ENCODE data around the gene ANKRD24. TPM values are rescaled to one million over a fixed set of nuclear protein-coding genes. Genes with fewer than 3 reads are reported as not detected.
"Not testable (repeated sequence)": the region's sequence is repeated elsewhere in the genome, so short reads cannot be mapped to it uniquely, and the experiment has no call there.

ANKRD24 gene
- total RNA-seq, 1 experiment from 2014 or later, result 0.20 TPM

DNA sequence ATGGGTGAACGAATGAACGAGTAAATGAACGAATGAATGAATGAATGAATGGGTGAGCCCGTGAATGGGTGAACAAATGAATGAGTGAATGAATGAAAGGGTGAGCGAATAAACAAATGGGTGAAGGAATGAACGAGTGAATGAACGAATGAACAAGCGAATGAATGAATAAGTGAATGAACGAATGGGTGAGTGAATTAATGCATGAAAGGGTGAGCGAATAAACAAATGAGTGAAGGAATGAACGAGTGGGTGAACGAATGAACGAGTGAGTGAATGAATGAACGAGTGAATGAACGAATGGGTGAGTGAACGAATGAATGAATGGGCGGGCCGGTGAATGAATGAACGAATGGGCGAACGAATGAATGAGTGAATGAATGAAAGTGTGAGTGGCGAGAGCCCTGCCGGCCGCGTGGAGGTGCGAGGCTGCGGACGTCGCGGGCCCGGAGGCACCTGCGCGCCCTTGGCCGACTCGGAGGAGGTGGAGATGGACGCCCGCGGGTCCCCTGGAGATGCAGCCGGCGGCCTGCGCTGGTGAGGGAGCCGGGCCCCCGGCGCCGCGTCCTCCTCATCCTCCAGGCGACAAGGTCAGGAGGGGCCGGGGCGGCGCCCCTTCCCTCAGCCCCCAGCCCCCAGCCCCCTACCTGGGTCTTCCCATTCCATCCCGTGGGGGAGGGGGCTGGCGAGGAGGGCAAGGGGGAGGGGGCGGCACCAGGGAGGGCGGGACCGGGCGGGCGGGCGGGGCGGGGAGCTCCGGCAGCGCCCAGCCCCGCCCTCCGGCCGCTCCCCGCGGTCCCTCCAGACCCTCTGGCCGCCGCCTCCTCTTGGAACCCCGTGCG lies 15.4 kb downstream of the ANKRD24 start:
- DNase-seq (ENCODE audit: low spot score), result no peak

DNA sequence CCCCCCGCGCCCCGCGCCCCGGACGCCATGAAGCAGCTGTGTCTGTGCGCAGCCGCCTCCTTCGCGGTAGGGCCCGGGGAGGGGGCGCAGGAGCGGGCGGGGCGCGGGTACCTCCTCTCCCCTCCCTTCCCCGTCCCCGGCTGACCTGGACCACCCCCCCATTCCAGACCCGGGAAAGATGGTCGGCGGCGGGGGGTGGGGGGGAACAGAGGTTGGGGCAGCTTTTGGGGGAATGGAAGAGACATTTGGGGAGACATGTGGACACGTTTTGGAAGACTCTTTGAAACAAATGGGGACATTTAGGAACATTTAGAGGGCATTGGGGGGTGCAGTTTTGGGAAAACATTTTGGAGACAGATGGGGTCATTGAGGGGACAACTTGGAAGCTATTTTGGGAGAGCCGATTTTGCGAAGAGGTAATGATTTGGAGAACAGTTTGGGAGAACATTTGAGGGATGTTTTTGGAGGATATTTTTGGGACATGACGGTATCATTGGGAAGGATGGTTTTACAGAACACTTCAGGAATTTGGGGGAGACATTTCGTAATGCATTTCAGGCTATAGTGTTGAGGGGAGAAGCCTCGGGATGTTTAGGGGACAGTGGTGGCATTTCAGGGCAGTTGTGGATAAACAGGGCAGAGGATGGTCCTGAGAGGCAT lies 16.1 kb downstream of the ANKRD24 start:
- DNase-seq (ENCODE audit: low spot score), result no peak

DNA sequence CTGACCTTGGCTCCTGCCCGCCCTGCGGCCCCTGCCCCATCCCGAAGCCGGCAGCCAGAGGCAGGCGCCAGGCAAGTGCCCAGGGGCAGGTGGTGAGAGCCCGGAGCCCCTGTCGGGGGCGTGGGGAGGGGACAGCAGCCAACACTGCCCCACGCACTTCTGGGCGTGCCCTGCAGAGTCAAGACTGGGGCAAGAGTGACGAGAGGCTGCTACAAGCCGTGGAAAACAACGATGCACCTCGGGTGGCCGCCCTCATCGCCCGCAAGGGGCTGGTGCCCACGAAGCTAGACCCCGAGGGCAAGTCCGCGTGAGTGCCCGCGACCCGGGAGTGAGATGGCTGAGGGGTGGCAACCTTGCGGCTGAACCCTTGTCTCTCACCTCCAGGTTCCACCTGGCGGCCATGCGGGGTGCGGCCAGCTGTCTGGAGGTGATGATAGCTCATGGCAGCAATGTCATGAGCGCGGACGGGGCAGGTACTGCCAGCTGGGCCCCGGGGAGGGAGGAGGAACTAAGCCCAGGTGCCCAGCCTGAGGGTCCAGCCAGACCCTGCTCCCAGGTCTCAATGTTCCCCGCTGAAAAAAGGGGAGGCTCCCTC lies 17.3 kb downstream of the ANKRD24 start:
- peak; percentile 25 for DNase-seq (ENCODE audit: low spot score)

DNA sequence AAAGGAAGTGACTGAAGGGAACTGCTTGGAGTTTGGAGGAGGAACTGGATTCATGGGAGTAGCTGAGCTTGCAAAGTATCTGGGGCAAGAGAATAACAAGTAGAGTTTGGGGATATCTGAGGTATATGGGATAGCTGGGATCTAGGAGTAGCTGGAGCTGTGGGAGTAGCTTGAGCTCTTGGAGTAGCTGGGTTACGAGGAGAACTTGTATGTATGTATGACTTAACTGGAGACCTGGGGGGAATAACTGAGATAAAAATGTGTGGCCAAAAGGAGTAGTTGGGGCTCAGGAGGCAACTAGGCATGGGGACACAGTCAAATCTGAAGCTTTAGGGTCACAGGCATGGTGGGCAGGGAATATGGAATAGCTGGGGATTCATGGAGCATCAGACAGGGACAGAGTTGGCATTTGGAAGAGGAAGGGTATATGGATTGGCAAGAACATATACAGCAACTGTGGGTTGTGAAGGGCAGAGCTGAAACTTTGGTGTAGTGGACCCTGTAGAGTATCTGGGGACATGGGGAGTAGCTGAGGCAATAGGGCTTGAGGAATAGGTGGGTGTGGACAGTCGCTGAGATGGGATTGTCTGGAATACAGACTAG lies 18.6 kb downstream of the ANKRD24 start:
- no peak for DNase-seq (ENCODE audit: low spot score)

DNA sequence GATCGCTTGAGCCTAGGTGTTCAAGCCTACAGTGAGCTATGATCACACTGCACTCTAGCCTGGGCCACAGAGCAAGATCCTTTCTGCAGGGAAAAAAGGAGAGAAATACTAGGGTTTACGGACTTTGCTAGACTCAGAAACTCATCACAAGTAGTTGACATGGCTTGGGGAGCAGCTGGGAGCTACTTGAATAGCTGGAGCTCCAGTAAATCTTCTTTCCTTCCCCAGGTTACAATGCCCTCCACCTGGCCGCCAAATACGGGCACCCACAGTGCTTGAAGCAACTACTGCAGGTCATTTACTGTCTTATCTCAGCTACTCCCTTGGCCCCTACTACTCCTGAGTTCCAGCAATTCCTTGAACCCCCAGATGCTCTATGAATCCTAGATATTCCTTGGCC lies 19.3 kb downstream of the ANKRD24 start:
- DNase-seq (ENCODE audit: low spot score), result no peak

DNA sequence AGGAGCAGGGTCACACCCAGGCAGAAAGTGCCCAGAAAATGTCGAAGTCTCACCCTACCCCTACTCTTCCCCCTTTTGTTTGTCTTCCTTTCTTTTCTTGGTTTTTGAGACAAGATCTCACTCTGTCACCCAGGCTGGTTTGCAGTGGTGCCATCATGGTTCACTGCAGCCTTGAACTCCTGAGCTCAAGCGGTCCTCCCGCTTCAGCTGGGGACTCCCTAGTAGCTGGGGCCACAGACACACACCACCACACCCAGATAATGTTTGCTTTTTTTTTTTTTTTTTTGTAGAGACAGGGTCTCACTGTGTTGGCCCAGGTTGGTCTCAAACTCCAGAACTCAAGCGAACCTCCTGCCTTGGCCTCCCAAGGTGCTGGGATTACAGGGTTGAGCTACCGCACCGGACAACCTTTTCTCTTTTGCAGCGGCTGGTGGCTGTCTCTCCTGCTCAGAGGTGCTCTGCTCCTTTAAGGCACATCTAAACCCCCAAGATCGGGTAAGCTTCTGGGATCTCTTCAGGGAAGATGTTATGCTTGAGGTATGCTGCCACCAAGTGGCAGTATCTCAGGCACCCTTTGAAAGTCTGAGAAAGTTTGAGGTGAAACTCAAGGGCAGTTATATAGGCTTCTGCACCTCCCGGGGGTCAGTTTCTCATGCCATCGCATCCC lies 24.5 kb downstream of the ANKRD24 start:
- DNase-seq (ENCODE audit: low spot score), result peak; percentile 49

DNA sequence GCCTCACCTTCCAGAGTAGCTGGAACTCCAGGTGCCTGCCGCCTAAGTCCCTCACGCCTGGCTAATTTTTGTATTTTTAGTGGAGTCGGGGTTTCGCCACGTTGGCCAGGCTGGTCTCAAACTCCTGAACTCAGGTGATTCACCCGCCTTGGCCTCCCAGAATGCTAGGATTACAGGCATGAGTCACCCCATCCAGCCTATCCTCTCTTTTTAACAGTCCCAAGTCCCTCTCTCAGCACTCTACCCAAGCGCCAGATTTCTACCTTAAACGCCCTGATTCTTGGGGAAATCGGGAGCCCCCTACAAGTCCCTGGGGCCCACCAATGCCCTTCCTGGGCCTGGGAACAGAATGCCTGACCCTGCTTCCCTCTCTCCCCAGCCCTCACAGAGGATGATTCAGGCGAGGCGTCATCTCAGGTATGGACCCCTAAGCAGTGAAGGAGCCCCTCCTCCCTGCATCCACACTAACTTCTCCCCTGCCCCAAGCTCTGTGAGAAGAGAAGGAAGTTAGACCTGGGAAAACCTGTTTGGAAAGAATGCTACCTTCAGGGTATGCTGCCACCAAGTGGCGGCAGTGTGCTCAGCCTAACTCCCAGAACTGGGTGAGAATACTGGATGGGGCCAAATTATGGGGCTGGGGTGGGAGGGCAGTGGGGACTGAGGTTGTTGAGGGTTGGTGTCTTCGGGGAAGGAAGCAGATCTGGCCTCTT lies 26.1 kb downstream of the ANKRD24 start:
- peak; percentile 68 for DNase-seq (ENCODE audit: low spot score)

DNA sequence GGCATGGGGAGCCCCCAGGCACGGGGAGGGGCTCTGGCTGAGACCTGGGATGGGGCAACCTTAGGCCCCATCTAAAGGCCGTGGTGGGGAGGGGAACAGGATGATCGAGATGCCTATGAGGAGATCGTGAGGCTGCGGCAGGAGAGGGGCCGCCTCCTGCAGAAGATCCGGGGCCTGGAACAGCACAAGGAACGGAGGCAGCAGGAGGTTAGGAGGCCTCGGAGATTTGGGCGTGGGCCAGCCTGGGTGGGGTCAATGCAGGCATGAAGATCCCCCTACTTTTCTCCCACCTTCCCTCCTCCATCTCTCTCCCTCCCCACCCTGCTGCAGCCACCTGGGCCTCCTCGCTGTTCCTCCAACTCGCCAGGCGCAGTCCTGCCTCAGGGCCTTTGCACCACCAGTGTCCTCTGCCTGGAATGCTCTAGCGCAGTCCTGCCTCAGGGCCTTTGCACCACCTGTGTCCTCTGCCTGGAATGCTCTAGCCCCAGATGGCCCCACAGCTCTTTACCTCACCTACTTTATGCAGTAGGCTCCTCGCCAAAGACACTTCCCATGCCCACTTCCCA lies 27.8 kb downstream of the ANKRD24 start:
- no peak for DNase-seq (ENCODE audit: low spot score)

DNA sequence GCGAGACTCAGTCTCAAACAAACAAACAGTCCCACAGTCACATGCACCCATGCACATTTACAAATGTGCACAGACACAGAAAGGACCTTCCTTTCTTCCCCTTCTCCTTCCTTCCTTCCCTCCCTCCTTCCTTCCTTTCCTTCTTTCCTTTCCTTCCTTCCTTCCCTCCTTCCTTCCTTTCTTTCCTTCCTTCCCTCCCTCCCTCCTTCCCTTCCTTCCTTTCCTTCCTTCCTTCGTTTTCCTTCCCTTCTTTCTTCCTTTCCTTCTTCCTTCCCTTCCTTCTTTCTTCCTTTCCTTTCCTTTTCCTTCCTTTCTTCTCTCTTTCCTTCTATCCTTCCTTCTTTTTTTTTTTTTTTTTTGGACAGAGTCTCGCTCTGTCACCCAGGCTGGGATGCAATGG lies 30.6 kb downstream of the ANKRD24 start:
- no peak for DNase-seq (ENCODE audit: low spot score)

DNA sequence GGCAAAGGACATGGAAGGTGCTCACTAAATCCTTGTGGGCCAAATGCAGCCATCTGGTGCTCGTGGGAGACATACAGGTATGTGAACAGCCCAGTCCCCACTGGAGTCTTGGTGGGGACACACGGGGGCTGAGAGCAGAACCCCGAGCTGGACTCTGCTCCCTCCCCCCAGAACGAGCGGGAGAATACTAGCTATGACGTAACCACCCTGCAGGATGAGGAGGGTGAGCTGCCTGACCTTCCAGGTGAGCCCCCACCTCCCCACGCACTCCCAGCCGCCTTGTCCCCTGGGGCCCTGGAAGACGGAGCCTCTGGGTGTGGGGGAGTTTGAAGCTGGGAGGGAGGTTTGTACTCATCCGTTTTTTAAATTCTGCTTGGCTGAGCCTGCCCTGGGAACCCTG lies 33.3 kb downstream of the ANKRD24 start:
- DNase-seq (ENCODE audit: low spot score), result no peak

DNA sequence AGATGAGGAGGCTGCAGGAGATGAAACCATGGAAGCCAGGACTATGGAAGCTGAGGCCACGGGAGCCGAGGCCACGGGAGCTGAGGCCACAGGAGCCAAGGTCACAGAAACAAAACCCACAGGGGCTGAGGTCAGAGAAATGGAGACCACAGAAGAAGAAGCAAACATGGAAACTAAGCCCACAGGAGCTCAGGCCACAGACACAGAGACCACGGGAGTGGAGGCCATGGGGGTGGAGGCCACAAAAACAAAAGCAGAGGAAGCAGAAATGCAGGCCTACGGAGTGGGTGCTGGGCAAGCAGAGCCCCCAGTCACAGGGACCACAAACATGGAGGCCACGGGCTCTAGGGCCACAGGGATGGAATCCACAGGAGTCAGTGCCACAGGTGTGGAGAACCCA lies 34.4 kb downstream of the ANKRD24 start:
- DNase-seq (ENCODE audit: low spot score), result no peak

DNA sequence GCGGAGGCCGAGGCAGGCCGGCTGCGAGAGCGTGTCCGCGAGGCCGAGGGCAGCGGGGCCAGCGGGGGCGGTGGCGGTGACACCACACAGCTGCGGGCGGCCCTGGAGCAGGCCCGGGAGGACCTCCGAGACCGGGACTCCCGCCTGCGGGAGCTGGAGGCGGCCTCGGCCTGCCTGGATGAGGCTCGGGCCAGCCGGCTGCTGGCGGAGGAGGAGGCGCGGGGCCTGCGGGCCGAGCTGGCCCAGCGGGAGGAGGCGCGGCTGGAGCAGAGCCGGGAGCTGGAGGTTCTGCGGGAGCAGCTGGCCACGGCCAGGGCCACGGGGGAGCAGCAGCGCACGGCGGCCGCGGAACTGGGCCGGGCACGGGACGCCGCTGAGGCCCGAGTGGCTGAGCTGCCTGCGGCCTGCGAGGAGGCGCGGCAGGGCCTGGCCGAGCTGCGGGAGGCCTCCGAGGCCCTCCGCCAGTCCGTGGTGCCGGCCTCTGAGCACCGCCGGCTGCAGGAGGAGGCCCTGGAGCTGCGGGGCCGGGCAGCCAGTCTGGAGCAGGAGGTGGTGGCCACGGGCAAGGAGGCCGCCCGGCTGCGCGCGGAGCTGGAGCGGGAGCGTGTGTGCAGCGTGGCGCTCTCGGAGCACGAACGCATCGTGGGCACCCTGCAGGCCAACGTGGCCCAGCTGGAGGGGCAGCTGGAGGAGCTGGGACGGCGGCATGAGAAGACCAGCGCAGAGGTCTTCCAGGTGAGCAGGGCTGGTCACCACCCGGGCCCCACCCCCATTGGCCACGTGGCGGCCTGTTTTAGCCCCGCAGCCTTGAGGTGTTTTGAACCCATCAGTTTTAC lies 35.2 kb downstream of the ANKRD24 start:
- DNase-seq (ENCODE audit: low spot score), result no peak

DNA sequence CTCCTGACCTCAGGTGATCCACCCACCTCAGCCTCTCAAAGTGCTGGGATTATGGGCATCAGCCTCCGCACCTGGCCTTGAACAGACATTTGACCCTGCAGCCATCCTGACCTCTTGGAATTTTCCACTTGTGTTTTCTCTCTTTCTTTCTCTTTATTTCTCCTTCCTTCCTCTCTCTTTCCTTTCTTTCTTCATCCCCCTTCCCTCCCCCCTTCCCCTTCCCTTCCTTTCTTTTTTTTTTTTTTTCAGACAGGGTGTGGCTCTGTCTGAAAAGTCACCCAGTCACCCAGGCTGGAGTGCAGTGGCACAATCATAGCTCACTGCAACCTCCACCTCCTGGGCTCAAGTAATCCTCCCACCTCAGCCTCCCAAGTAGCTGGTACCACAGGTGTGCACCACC lies 36.0 kb downstream of the ANKRD24 start:
- not testable (repeated sequence) for DNase-seq (ENCODE audit: low spot score)

DNA sequence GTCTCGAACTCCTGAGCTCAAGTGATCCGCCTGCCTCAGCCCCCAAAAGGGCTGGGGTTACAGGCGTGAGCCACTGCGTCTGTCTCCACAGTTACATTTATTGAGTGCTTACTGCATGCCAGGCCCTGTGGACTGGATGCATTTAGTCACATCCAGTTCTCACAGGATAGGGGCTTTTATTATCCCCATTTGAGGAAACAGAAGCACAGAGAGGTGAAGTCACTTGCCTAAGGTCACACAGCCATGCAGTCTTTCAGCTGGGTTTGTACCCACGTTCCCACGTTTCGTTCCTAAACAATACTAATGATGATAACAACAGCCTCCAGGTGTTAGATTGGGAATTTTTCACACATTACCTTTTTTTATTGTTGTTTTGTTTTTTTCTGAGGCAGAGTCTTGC lies 37.7 kb downstream of the ANKRD24 start:
- no peak for DNase-seq (ENCODE audit: low spot score)

DNA sequence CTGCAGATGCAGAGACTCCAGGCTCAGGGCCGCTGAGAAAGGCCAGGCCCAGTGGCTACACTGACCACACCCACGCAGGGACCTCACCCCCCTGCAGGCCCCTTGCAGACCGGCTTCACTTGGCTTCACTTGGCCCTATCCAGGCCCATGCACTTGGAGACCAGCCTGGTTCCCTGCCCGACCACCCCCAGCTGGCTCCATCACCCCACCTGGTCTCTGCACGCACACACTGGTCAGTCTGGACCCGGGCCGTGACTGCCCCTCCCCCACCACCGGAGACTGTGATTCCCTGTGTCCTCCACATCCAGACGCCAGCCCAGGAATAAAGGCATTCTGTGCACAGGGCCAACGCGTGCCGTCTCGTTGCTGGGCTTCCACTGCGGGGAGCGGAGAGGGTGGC lies 42.0 kb downstream of the ANKRD24 start:
- DNase-seq (ENCODE audit: low spot score), result no peak

DNA sequence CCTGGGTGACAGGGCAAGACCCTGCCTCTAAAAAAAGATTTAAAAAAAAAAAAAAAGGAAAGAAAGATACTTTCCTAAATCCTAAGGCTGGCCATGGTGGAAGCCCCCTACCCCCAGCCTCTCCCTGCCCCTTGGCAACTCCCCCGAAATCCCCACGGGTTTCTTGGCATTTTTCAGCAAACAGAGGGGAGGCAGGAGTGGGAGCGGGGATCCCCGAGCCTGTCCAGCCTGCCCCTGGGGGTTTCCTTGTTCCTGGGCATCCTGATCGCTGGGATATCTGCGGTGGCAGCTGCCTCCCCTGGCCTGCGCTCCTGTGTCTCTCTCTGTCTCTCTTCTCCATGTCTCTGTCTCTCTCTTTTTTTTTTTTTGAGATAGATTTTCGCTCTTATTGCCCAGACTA lies 43.4 kb downstream of the ANKRD24 start:
- no peak for DNase-seq (ENCODE audit: low spot score)

DNA sequence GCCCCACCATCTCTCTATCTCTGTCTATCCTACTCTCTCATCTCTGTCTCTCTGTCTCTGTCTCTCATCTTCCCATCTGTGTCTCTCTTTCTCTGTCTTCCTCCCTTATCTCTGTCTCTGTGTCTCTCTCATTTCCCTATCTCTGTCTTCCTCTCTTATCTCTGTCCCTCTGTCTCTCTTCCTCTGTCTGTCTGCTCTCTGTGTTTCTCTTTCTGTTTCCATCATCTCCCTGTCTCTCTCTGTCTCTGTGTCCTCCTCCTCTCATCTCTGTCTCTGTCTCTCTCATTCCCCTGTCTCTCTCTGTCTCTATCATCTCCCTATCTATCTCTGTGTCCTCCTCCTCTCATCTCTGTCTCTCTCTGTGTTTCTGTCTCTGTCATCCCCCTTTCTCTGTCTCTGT lies 45.3 kb downstream of the ANKRD24 start:
- DNase-seq (ENCODE audit: low spot score), result no peak

DNA sequence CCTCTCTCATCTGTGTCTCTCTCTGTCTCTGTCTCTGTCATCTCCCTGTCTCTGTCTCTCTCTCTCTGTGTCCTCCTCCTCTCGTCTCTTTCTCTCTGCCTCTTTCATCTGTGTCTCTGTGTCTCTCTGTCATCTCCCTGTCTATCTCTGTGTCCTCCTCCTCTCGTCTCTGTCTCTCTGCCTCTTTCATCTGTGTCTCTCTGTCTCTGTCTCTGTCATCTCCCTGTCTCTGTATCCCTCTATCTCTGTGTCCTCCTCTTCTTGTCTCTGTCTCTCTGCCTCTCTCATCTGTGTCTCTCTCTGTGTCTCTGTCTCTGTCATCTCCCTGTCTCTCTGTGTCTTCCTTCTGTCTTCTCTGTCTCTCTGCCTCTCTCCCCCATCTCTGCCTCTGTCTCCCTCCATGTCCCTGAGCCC lies 46.3 kb downstream of the ANKRD24 start:
- no peak for DNase-seq (ENCODE audit: low spot score)

DNA sequence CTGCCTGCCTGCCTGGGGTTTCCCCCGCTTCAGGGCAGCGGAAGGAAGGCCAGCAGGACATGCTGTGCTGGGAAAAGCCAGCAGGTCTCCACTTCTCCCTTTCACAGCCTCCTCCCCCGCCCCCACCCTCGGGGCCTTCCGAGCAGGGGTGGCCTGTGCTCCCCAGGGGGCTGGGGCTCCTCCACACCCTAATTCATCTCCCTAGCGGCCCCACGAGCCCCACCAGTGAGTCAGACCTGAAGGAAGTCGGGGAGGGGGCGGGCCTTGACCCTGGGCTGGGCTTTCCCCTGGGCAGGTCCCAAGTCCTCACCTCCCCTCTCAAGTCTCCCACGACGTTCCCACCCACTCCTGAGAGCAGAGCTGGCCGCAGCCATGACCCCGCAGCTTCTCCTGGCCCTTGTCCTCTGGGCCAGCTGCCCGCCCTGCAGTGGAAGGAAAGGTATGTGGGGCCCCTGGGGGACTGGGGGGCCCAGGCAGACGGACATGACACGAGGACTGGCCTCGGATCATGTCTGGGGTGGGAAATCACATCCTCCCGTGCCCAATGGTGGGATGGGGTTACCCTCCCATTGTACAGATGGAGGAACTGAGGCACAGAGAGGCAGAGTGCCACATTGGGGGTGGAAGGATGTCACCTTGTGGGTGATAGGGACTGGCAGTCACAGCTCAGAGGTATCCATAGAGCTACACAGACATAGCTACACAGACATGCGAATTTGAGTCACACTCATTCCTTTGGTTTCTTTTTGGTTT lies 46.9 kb downstream of the ANKRD24 start, which contains the start of gene EBI3:
Gene EBI3, plus strand, starts transcription at position 345 of the 753 bp plus-strand sequence. Its CDS starts 28 bp downstream, at position 373.
- DNase-seq (ENCODE audit: low spot score), result no peak
